Measurements from ENCODE around the gene ANKRD13A. TPM values are rescaled to one million over a fixed set of nuclear protein-coding genes. Genes with fewer than 3 reads are reported as not detected.

The ANKRD13A gene
- polyA plus RNA-seq, 1 of the 3 experiments (the other 2 are of a cell fraction): 42.8 TPM

DNA sequence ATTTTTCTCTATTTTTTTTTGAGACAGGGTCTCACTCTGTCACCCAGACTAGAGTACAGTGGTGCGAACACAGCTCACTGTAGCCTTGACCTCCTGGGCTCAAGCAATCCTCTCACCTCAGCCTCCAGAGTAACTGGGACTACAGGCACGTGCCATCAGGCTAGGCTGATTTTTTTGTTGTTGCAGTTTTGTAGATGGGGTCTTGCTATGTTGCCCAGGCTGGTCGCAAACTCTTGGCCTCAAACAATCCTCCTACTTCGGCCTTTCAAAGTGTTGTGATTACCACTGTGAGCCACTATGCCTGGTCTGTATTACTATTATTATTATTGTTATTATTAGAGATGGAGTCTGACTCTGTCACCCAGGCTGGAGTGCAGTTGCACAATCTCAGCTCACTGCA is 26.4 kb upstream of the ANKRD13A start:
- Histone ChIP-seq H4K20me1 (ENCODE audit: insufficient read depth) (no peaks in the 10 kb centered on the region), H3K4me2 (no peak overlapping the region), H3F3A (replicated peaks; ENCODE audit: insufficient read depth) (peaks cover 3% of the 10 kb centered on the region), H3K9me2 (no peaks in the 10 kb centered on the region), H3K4me1 (ENCODE audit: control insufficient read depth in 1 of 2, insufficient read depth in 2 of 2, low read depth in 1 of 2, low read length in 1 of 2) (no peaks in the 10 kb centered on the region), H3K9ac (no peak overlapping the region), H3K4me3 (ENCODE audit: low read depth in 2 of 2, low read length in 1 of 2) (no peak overlapping the region), H3K27me3 (ENCODE audit: insufficient read depth) (no peaks in the 10 kb centered on the region), H3K79me2 (ENCODE audit: insufficient read depth) (no peaks in the 10 kb centered on the region), H3K9me3 (0 out of 2 replicates have a peak, but pooled peaks cover 4% of the 10 kb centered on the region), H3K27ac (ENCODE audit: low read depth in 2 of 2, low read length in 1 of 2) (no peak overlapping the region), H3K36me3 (replicated peaks in 1 of 2; ENCODE audit: control insufficient read depth in 1 of 2, insufficient read depth in 2 of 2, low read length in 1 of 2) (peaks cover 12 to 62% of the 10 kb centered on the region in 2 experiments), H2AFZ (ENCODE audit: low read depth) (no peak overlapping the region)
- WGBS (ENCODE audit: low lambda C conversion rate): 93% methylated on average over 4 of the region's 4 CpGs
- ChIA-PET POLR2A (no interaction called here), CTCF (no interaction called here)
- TF ChIP-seq, protein P1, sequence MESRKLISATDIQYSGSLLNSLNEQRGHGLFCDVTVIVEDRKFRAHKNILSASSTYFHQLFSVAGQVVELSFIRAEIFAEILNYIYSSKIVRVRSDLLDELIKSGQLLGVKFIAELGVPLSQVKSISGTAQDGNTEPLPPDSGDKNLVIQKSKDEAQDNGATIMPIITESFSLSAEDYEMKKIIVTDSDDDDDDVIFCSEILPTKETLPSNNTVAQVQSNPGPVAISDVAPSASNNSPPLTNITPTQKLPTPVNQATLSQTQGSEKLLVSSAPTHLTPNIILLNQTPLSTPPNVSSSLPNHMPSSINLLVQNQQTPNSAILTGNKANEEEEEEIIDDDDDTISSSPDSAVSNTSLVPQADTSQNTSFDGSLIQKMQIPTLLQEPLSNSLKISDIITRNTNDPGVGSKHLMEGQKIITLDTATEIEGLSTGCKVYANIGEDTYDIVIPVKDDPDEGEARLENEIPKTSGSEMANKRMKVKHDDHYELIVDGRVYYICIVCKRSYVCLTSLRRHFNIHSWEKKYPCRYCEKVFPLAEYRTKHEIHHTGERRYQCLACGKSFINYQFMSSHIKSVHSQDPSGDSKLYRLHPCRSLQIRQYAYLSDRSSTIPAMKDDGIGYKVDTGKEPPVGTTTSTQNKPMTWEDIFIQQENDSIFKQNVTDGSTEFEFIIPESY (IDR thresholded peaks at IDR 0.05; ENCODE audit: borderline replicate concordance, low read depth): no peak
- TF ChIP-seq TEAD4 (IDR thresholded peaks at IDR 0.05; ENCODE audit: borderline replicate concordance, insufficient read depth) (no peak), FOXM1 (IDR thresholded peaks at IDR 0.05; ENCODE audit: low read depth) (no peak), USF2 (IDR thresholded peaks at IDR 0.05; ENCODE audit: borderline replicate concordance, low read depth, low read length) (no peak)
- DNase-seq: no peak

GRCh38 chr12:109981311-109981710 is 17.9 kb upstream of the ANKRD13A start:
- Histone ChIP-seq H3K79me2 (ENCODE audit: insufficient read depth) (peaks cover 4% of the 10 kb centered on the region; the same call in 1 of the 2 replicates), H2AFZ (ENCODE audit: low read depth) (no peak overlapping the region), H3K4me3 (ENCODE audit: low read depth in 2 of 2, low read length in 1 of 2) (no peak overlapping the region), H3K36me3 (replicated peaks in 1 of 2; ENCODE audit: control insufficient read depth in 1 of 2, insufficient read depth in 2 of 2, low read length in 1 of 2) (peaks cover 53 to 75% of the 10 kb centered on the region in 2 experiments), H3K9ac (no peak overlapping the region), H3K9me2 (no peaks in the 10 kb centered on the region), H3K4me1 (ENCODE audit: control insufficient read depth in 1 of 2, insufficient read depth in 2 of 2, low read depth in 1 of 2, low read length in 1 of 2) (no peaks in the 10 kb centered on the region), H3F3A (replicated peaks; ENCODE audit: insufficient read depth) (peaks cover 13% of the 10 kb centered on the region), H3K27me3 (ENCODE audit: insufficient read depth) (no peaks in the 10 kb centered on the region), H3K4me2 (no peak overlapping the region), H3K9me3 (peaks cover 6% of the 10 kb centered on the region; the same call in 1 of the 2 replicates), H4K20me1 (ENCODE audit: insufficient read depth) (no peaks in the 10 kb centered on the region), H3K27ac (ENCODE audit: low read depth in 2 of 2, low read length in 1 of 2) (no peak overlapping the region)
- ChIA-PET CTCF (no interaction called here), POLR2A (no interaction called here)
- TF ChIP-seq EZH2phosphoT487 (IDR thresholded peaks at IDR 0.05; ENCODE audit: borderline replicate concordance, low read depth) (no peak), FOXJ3 (CRISPR knock-in tag; IDR thresholded peaks at IDR 0.05) (no peak), SIN3A (IDR thresholded peaks at IDR 0.05; ENCODE audit: borderline replicate concordance, low read depth, low read length) (no peak), RXRA (IDR thresholded peaks at IDR 0.05; ENCODE audit: borderline replicate concordance, low read depth) (no peak), RAD21 (IDR thresholded peaks at IDR 0.05; ENCODE audit: low read length) (no peak), GABPA (IDR thresholded peaks at IDR 0.05; ENCODE audit: low read depth) (no peak)
- DNase-seq: no peak
- 94% methylated on average over 5 of the region's 5 CpGs for WGBS (ENCODE audit: low lambda C conversion rate)

Data from SK-N-SH (cell line).